Superior temporal gyrus (tissue), 1 donor: ENCODE results near the gene ACTL6B.
A peak's percentile ranks its signal among the peaks of the same experiment; 100 is the strongest.

Experiments used
- DNase-seq: peaks from one replicate; pipeline ENCODE4 v3.0.0-alpha.2; 2016; ENCODE audit errors: extremely low spot score

ACTL6B gene

GRCh38 chr7:100627238-100627549 is 29.1 kb downstream of the ACTL6B start:
- no peak for DNase-seq

- DNase-seq = peak; percentile 38
Measured at GRCh38 chr7:100626530-100627237, 29.6 kb downstream of the ACTL6B start.

- DNase-seq = no peak
Measured at GRCh38 chr7:100626055-100626454, 30.2 kb downstream of the ACTL6B start.

DNA sequence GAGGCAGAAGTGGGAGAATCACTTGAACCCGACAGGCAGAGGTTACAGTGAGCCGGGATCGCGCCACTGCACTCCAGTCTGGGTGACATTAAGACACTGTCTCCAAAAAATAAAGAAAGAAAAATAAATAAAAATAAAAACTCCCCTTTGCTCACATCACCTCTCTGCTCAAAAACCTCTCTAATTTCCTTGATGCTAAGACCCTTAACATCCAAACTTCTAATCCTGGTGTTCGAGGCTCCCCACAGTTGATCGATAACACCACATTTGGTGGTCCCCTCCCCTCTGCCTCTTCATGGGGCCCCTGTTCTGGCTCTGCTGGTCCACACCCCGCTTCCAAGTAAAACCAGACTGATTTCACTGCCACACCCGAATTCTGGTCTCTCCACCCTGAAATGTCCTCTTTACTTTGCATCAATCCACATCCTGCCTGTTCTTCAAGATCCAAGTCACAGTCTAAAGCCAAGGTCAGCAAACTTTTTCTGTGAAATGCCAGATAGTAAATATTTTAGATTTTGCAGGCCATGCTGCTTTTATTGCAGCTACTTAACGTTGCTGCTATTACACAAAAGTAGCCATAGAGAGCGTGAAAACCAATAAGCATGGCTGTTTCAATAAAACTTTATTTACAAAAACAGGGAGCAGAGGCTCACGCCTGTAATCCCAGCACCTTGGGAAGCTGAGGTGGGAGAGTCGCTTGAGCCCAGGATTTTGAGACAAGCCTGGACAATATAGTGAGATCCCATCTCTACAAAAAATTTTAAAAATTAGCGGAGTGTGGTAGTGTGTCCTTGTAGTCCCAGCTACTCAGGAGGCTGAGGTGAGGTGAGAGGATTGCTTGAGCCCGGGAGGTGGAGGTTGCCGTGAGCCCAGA is 32.1 kb downstream of the ACTL6B start:
- DNase-seq = no peak

GRCh38 chr7:100621554-100621953 is 34.7 kb downstream of the ACTL6B start:
- no peak for DNase-seq

GRCh38 chr7:100620804-100621203 is 35.4 kb downstream of the ACTL6B start:
- DNase-seq = no peak

DNA sequence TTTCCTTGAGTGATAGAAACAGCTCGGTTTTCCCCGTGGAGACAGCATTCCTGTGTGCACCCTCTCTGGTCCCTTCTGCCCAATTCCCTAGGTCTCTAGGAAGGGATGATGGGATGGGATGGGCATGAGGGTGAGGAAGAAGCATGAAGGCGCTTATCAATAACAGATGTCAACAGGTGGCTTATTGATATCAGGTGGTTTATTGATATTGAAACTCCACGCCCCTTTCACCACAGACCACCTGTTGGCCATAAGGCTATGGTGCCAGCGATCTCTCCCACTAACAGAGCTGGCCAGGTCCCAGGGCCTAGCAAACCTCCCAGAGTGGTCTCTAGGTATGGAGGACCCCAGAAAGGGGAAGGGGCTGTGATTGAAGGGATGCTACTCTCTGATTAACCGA is 36.0 kb downstream of the ACTL6B start:
- no peak for DNase-seq

GRCh38 chr7:100614308-100614861 is 41.9 kb downstream of the ACTL6B start:
- no peak for DNase-seq

DNA sequence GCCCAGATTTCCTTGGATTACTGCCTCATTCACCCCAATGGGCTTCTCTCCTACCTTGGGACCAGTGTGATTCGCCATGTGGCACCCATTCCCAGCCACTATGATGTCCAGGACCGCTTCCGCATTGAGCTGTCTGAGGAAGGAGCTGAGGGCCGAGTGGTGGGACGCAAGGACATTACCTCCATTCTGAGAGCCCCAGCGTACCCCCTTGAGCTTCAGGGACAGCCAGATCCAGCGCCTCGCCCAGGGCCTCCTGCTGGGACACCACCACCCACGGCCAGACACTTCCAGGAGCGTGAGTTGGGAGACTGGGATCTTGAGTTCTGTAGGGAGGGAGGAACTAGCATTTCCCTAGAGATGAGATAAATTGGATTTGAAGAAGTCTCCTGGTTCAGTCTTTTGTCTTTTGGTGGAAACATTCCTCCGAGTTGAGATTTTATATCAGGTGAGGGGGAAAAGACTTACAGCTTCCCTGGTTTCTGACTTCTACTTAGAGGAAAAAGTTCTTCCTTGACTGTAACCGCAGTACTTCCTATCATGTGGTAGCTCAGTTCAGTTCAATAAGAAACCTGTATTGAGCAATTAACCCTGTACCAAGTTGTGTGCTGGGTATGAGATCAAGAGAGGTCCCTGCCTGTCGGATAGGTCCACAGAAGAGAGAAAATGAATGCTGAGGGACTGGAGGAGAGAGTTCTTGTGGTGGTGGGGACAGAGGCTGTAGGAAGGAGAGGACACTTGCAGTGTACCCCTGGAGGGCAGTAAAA is 42.7 kb downstream of the ACTL6B start:
- DNase-seq = no peak

- no peak for DNase-seq
Measured at GRCh38 chr7:100612730-100613390, 43.4 kb downstream of the ACTL6B start.

GRCh38 chr7:100611983-100612729 is 44.1 kb downstream of the ACTL6B start, which contains the start of gene MOSPD3:
Gene MOSPD3, plus strand, starts transcription at chr7:100612540. Its CDS starts 252 bp downstream, at chr7:100612792.
- peak; percentile 100 for DNase-seq

DNA sequence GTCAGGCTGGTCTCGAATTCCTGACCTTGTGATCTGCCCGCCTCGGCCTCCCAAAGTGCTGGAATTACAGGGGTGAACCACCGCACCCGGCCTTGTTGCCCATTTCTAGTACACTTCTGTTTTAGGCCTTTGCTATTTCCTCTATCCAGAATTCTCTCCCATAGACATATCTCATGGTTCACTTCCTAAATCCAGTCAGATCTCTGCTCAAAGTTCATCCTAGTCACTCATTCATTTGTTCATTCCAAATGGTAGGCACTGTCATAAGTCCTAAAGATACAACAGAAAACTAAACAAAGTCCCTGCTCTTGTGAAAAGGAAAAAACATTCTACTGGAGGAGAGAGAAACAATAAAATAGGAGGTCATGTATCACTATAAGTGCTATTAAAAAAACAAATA is 46.3 kb downstream of the ACTL6B start:
- DNase-seq = no peak

DNA sequence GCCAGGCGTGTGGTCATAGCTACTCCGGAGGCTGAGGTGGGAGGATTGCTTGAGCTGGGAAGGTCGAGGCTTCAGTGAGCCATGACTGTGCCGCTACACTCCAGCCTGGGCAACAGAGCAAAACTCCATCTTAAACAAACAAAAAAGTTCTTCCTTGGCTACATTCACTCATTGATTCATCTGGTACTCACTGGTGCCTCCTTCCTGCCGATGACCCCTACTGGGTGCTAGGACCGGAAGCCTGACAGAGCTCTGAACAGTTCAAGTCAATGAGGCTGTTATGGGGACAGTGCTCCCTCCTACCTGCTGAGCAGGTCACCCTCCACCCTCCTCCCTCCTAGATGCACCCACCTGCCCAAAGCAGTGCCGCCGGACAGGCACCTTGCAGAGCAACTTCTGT is 49.1 kb downstream of the ACTL6B start:
- DNase-seq = no peak

DNA sequence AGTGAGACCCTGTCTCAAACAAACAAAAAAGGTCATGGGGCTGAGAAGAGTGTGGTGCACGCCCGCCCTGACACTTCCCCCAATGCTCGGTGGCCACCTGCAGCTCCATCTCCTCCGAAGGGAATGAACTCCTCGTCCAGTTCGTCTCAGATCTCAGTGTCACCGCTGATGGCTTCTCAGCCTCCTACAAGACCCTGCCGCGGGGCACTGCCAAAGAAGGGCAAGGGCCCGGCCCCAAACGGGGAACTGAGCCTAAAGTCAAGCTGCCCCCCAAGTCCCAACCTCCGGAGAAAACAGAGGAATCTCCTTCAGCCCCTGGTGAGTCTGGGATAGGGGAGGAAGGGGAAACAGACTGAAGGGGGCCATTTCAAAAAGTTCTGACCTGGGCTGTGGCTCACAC is 49.9 kb downstream of the ACTL6B start:
- no peak for DNase-seq

DNA sequence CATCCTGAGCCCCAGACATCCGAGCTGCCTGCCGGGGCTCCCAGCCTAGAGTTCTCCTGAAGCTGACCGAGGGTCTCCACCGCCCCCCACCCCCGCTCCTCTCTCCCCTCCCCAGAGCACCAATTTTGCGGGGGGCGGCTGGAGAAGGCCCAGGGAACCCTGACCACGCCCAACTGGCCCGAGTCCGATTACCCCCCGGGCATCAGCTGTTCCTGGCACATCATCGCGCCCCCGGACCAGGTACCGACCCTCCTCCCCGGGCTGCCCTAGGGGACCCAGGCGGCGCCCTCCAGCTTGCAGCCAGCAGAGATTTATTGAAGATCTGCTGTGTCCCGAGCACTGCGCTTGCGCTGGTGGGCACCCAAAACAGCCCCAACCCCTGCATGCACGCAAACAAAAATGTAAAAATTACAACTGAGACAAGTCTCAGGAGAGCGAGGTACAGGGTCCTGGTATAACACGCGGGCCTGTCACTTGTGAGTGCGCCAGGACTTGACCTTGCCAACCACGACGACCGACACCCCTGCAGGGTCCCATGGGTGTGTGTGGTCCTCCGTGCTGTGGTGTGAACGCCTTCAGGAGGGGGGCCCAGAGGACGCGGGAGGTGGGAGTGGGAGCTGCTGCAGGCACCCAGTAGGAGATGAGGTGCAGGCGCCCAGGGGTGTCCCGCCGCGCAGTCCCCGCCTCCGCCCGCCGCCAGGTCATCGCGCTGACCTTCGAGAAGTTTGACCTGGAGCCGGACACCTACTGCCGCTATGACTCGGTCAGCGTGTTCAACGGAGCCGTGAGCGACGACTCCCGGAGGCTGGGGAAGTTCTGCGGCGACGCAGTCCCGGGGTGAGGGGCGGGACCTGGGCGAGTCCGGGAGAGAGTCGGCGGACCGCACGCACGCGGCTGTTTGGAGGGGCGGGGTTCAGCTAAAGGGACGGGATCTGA is 51.0 kb downstream of the ACTL6B start:
- DNase-seq = no peak

DNA sequence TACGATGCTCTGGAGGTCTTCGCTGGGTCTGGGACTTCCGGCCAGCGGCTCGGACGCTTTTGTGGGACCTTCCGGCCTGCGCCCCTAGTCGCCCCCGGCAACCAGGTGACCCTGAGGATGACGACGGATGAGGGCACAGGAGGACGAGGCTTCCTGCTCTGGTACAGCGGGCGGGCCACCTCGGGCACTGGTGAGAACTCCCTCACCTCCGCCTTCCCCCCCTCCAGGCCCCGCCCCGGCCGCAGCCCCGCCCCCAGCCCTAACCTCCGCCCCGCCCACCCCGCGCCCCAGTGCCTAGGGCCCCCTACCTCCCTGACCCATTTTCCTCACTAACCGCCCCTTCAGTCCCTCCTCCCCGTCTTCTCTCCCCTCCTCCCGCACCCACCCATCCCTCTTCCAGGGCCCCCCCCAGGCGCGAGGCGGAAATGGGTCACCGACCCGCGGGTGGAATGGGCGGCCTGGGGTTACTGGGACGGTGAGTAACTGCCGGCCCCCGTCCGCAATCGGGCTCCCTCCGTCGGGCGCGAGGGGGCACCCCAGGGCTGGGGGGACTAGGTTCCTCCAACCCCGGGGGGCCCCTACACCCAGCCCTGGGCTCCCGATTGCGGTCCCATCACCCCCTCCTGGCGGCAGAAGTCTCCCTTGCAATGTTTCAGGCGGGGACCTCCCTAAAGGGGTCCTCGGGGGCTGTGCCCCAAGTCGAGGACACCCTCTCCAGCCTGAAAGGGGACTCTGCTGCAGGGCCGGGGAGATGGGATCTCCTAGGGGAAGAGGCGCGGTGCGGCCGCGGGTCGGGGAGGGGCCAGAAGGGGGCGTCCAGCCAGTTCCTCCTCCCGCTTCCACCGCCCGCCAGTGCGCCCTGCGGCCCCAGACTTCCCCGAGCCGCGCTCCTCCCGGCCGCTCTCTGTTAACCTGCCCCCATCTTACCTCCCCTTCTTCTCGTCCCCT is 51.9 kb downstream of the ACTL6B start:
- DNase-seq = peak; percentile 22

- no peak for DNase-seq
Measured at GRCh38 chr7:100603726-100604027, 52.6 kb downstream of the ACTL6B start.

DNA sequence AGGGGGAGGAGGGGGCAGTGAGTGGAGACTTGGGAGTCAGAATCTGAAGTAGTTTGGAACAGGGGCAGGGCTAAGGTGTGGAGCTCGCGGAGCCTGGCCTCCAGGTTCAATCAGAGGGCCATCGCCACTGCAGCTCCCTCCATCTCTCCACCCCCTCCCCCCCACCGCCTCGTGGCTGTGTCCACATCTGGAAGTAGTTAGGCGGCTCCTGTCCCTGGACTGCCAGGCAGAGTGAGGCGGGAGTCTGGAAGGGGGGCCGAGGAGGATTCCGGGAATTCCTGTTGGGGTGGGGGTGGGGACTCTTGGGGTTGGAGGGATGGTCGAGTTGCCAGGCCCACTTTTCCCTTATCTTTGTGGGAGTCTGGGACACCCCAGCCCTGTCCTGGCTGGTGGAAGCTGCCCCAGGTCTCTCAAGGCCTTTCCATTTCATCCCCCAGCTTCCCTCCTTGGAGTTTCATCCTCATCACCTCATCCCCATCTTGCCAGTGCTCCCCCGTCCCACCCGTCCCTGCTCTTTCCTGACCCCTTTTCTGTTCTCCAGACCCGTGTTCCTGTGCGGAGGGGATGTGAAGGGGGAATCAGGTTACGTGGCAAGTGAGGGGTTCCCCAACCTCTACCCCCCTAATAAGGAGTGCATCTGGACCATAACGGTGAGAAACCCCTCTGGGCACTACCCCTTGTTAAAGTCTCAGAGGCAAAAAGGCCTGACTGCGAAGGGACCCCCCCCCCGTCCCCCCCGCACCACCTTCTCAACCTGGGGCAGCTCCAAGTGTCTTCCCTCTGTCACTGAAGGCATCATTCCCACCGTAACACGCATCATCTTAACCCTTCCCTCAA is 53.1 kb downstream of the ACTL6B start:
- no peak for DNase-seq
